ENCODE data around the gene DDX28.
A peak's percentile ranks its signal among the peaks of the same experiment; 100 is the strongest.

DNA sequence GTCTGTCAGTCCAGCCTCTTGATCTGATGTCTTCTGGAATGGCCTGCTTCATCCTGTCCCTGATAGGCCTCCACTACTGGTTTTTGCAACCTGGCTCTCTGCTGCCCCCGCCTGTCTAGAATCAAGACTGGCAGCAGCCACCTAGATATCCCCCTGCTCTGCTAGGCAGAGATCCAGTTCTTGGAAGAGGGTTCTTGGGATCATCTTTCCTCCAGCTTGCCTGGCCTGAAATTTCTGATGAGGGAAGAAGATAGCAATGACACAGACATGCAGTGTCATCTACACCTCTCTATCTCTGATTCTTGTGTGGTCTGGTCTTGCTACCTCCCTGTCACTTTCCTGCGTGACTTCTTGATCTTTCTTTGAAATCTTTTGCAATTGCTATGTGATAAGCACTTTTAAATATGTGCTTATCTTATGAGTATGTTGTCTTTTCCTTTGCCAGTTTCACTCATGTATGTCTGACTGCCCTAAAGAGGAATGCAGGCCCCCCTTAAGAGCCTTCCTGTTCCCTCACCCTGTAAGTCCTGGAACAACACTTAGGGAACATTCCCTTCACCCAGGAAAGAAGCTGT, 41.8 kb upstream of the DDX28 start:
- TF ChIP-seq, protein P1, sequence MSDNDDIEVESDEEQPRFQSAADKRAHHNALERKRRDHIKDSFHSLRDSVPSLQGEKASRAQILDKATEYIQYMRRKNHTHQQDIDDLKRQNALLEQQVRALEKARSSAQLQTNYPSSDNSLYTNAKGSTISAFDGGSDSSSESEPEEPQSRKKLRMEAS (IDR thresholded peaks at IDR 0.05; ENCODE audit: low read depth, low read length), result 0 out of 2 replicates have a peak, but pooled peaks have one; percentile 14
- TF ChIP-seq POLR2A (IDR thresholded peaks at IDR 0.05; ENCODE audit: extremely low read depth, insufficient read length), result no peak
- TF ChIP-seq, protein P2, sequence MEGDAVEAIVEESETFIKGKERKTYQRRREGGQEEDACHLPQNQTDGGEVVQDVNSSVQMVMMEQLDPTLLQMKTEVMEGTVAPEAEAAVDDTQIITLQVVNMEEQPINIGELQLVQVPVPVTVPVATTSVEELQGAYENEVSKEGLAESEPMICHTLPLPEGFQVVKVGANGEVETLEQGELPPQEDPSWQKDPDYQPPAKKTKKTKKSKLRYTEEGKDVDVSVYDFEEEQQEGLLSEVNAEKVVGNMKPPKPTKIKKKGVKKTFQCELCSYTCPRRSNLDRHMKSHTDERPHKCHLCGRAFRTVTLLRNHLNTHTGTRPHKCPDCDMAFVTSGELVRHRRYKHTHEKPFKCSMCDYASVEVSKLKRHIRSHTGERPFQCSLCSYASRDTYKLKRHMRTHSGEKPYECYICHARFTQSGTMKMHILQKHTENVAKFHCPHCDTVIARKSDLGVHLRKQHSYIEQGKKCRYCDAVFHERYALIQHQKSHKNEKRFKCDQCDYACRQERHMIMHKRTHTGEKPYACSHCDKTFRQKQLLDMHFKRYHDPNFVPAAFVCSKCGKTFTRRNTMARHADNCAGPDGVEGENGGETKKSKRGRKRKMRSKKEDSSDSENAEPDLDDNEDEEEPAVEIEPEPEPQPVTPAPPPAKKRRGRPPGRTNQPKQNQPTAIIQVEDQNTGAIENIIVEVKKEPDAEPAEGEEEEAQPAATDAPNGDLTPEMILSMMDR (IDR thresholded peaks at IDR 0.05; ENCODE audit: low read depth, low read length), result peak; percentile 91

Measured in NB4 (cell line).